Measurements from ENCODE around the gene DRGX. TPM values are rescaled to one million over a fixed set of nuclear protein-coding genes. Genes with fewer than 3 reads are reported as not detected.

DRGX gene
- total RNA-seq, 1 donor from 2014 or later, result not detected

DNA sequence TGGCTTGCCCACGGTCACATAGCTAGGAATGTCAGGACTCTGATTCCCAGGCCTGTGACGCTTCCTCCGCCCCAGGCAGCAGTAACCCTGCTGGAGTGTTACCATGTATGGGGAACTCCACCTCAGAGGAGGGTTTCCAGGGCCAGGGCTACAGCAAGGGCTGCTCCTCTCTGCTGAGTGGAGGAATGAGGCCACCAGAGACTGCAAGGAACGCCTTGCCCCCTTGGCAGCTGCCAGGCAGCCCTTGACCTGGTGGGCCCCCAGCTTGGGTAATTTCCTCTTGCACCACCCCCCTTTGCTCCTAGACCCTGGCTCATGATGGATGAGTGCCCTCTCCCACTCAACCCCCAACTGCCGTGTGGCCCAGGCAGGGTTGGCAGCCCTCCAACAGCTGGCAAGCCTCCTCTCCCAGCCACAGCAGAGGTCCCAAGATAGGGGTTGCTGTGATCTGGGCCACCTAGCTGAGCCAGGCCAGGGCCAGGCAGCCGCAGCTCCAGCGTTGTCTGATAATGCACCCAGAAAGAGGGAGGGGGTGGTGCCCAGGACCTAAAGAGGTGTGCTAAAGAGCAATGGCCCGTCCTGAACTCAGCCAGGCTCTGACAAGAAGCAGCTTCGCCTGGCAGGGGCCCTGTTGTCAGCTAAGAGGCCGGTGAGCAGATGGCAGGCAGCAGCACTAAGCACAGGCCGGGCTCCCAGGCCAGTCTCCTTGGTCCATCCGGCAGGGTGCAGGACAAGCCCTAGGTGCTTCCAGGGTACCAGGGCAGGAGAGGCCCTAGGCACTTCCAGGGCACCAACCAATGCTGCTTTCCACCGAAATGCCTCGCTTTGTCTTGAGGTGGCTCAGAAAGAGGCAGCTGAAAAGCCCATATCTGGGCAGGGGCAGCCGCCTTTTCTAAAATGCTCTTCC lies 35.4 kb downstream of the DRGX start:
- TF ChIP-seq, protein P1, sequence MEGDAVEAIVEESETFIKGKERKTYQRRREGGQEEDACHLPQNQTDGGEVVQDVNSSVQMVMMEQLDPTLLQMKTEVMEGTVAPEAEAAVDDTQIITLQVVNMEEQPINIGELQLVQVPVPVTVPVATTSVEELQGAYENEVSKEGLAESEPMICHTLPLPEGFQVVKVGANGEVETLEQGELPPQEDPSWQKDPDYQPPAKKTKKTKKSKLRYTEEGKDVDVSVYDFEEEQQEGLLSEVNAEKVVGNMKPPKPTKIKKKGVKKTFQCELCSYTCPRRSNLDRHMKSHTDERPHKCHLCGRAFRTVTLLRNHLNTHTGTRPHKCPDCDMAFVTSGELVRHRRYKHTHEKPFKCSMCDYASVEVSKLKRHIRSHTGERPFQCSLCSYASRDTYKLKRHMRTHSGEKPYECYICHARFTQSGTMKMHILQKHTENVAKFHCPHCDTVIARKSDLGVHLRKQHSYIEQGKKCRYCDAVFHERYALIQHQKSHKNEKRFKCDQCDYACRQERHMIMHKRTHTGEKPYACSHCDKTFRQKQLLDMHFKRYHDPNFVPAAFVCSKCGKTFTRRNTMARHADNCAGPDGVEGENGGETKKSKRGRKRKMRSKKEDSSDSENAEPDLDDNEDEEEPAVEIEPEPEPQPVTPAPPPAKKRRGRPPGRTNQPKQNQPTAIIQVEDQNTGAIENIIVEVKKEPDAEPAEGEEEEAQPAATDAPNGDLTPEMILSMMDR (IDR thresholded peaks at IDR 0.05; ENCODE audit: borderline replicate concordance), result no peak
- H3K27me3 ChIP-seq (ENCODE audit: low read depth), result no peaks in the 10 kb centered on the region
- H3K27ac ChIP-seq (replicated peaks), result peak overlapping the region; percentile 87
- H3K9me3 ChIP-seq (replicated peaks), result peaks cover 9% of the 10 kb centered on the region
- DNase-seq, result peak; percentile 65
- intact Hi-C loops (cut with micrococcal nuclease), result no loop called here
- H3K36me3 ChIP-seq, result no peaks in the 10 kb centered on the region
- peaks cover 27% of the 10 kb centered on the region for H3K4me1 ChIP-seq
- no peak overlapping the region for H3K4me3 ChIP-seq

DNA sequence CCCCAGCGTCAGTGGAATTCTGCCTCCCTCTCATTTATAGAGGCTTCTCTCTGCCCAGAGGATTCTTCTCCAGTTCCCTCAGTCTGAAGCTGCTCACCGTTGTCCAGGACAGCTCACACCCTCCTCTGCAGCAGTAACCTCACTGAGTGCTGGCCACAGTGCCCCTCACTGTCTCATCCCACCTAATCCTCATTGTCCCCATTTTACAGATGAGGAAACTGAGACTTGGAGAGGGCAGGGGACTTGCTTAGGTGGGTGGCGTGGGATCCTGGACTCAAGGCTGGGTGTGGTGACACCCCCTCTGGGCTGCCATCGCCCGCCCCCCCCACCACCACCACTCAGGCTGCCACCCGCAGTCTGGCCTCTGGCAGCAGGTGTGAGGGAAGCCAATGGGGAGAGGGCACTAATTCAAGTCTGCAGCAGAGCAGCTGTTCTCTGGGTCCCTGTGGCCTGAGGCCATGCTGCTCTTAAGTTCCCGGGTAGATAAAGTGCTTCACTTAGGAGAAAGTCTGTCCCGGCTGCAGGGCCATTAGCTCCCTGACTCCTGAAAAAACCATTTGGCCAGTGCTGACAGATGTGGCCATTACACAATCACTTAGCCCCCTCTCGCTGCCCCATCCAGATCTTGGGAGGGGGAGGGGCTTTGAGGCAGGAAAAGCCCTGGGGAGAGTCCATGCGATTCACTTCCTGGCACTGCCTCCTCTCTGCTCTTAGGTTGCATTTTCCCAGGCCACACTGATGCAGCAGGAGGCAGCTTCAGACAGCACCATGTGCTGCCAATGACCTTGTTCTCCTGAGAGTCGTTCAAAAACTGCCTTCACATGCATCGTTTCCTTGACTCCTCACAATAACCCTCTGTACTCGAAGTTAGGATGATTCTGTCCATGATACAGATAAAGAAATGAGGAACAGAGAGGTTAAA lies 36.3 kb downstream of the DRGX start:
- Histone ChIP-seq H3K4me3 (no peak overlapping the region), H3K9me3 (replicated peaks) (peaks cover 9% of the 10 kb centered on the region), H3K36me3 (no peaks in the 10 kb centered on the region), H3K27ac (replicated peaks) (peak overlapping the region; percentile 87), H3K27me3 (ENCODE audit: low read depth) (no peaks in the 10 kb centered on the region), H3K4me1 (peaks cover 27% of the 10 kb centered on the region)
- TF ChIP-seq, protein P1 (IDR thresholded peaks at IDR 0.05; ENCODE audit: borderline replicate concordance), result no peak
- DNase-seq, result peak; percentile 38
- intact Hi-C loops (cut with micrococcal nuclease), result no loop called here

DNA sequence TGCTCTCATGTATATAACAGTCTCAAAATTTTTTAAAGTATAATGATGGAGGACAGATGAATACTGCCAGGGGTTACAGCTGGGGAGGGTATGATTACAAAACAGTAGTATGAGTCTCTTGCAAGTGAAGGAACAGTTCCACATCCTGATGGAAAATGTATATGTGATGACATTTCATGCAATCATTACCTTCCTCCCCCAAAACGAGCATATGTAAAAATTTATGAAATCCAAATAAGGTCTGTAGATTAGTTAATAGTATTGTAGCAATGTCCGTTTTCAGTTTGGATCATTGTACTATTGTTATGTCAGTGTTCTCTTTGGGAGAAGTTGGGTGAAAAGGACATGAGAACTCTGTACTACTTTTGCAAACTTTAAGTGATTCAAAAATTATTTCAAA lies 38.0 kb downstream of the DRGX start:
- Histone ChIP-seq H3K4me3 (no peak overlapping the region), H3K27ac (replicated peaks) (no peak overlapping the region), H3K36me3 (no peaks in the 10 kb centered on the region), H3K9me3 (replicated peaks) (peaks cover 9% of the 10 kb centered on the region), H3K4me1 (peaks cover 27% of the 10 kb centered on the region), H3K27me3 (ENCODE audit: low read depth) (no peaks in the 10 kb centered on the region)
- TF ChIP-seq, protein P1 (IDR thresholded peaks at IDR 0.05; ENCODE audit: borderline replicate concordance), result no peak
- DNase-seq, result no peak
- intact Hi-C loops (cut with micrococcal nuclease), result no loop called here

DNA sequence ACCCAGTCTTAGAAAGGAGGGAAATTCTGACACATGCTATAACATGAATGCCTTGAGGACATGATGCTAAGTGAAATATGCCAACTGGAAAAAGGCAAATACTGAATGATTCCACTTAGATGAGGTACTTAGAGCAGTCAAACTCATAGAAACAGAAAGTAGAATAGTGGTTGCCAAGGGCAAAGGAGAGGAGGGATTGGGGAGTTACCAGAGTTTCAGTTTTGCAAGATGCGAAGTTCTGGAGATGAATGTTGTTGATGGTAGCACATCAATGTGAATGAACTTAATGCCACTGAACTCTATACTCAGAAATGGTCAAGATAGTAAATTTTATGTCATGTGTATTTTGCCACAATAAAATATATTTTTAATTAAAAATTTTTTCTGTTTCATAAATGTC lies 38.9 kb downstream of the DRGX start:
- Histone ChIP-seq H3K27me3 (ENCODE audit: low read depth) (no peaks in the 10 kb centered on the region), H3K9me3 (replicated peaks) (peaks cover 9% of the 10 kb centered on the region), H3K36me3 (no peaks in the 10 kb centered on the region), H3K4me1 (peaks cover 26% of the 10 kb centered on the region), H3K27ac (replicated peaks) (no peak overlapping the region), H3K4me3 (no peak overlapping the region)
- TF ChIP-seq, protein P1 (IDR thresholded peaks at IDR 0.05; ENCODE audit: borderline replicate concordance), result no peak
- DNase-seq, result no peak
- intact Hi-C loops (cut with micrococcal nuclease), result no loop called here

DNA sequence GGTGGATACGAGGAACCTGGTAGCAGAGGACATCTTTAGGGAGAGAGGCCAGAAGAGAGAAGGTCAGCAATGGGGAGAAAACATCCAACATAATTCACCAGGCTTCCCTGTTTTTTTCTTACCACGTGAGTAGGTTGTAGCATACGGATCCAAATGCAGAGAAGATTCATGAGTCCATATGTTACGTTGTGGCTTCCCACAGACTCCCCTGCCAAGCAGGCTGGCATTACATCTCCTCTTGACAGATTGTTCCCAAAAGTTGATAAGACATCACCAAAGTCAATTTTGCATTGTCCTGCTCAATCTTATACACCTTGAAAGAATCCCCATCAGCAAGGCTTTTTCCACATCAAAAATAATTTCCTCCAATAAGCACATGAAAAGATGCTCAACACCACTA lies 39.7 kb downstream of the DRGX start:
- intact Hi-C loops (cut with micrococcal nuclease), result no loop called here
- H3K27me3 ChIP-seq (ENCODE audit: low read depth), result no peaks in the 10 kb centered on the region

More for the DNA sequence above, 39.7 kb downstream of the DRGX start:
- H3K9me3 ChIP-seq (replicated peaks), result peaks cover 9% of the 10 kb centered on the region
- peaks cover 18% of the 10 kb centered on the region for H3K4me1 ChIP-seq
- TF ChIP-seq, protein P1 (IDR thresholded peaks at IDR 0.05; ENCODE audit: borderline replicate concordance), result no peak
- no peak overlapping the region for H3K27ac ChIP-seq (replicated peaks)
- no peak overlapping the region for H3K4me3 ChIP-seq
- H3K36me3 ChIP-seq, result no peaks in the 10 kb centered on the region
- DNase-seq, result no peak

Data from left ventricle myocardium inferior (tissue), 1 donor.